Mesodermal cell (in vitro differentiated cells): ENCODE measurements around the gene ADGRG3.

Experiments
- H3K27ac ChIP-seq: 2 replicates; pipeline ENCODE4 v1.7.0; 2013; ENCODE audit warnings: mild to moderate bottlenecking, low read depth, low read length, moderate library complexity; ENCODE audit not compliant: severe bottlenecking
- H3K36me3 ChIP-seq: 2 replicates; pipeline ENCODE4 v1.7.1; 2013; ENCODE audit warnings: mild to moderate bottlenecking, low read length, moderate library complexity; ENCODE audit not compliant: control insufficient read depth, insufficient read depth
- H3K4me1 ChIP-seq: one replicate; pipeline ENCODE4 v1.7.1; 2013; ENCODE audit warnings: mild to moderate bottlenecking, low read length; ENCODE audit not compliant: insufficient read depth, control insufficient read depth, poor library complexity, severe bottlenecking
- H3K4me3 ChIP-seq: 2 replicates; pipeline ENCODE4 v1.7.0; 2013; ENCODE audit warnings: low read length, control low read depth, mild to moderate bottlenecking; ENCODE audit not compliant: insufficient read depth, poor library complexity, severe bottlenecking; ENCODE audit errors: extremely low read depth
- H3K9me3 ChIP-seq: 2 replicates; pipeline ENCODE4 v1.7.1; 2013; ENCODE audit warnings: mild to moderate bottlenecking, low read length, moderate library complexity; ENCODE audit not compliant: control insufficient read depth
- WGBS, 2 experiments: methylation state at CpG; one replicate each; pipeline ENCODE4 v1.1.5; 2013; ENCODE audit warnings: missing lambda C conversion rate in 2 of 2; ENCODE audit not compliant: insufficient coverage in 2 of 2; 5-methylcytosine and 5-hydroxymethylcytosine counted together

Gene ADGRG3

DNA sequence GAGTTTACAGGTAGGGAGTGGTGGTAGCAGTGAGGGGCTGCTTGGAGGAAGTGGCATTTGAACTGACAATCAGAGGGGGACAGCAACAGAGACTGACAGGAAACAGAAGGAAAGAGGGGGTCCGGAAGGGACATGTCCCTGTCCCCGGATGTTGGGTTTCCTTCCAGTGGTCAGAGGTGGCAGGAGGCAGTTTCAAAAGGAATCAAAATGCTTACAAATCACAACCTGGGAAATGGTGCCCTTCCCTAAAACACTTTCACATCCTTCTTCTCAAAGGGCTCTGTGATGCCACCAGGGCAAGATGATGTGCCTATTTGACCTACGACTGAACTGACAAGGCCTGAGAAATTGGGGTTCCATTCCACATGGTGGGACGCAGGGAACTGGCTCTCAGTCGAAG is 20.0 kb upstream of the ADGRG3 start:
- peaks cover 29% of the 10 kb centered on the region for H3K4me1 ChIP-seq
- no peaks in the 10 kb centered on the region for H3K36me3 ChIP-seq
- H3K4me3 ChIP-seq: no peak overlapping the region
- no peaks in the 10 kb centered on the region for H3K9me3 ChIP-seq
- no peak overlapping the region for H3K27ac ChIP-seq
- 85 to 98% methylated on average over 4 to 5 of the region's 5 CpGs for WGBS, 2 experiments

DNA sequence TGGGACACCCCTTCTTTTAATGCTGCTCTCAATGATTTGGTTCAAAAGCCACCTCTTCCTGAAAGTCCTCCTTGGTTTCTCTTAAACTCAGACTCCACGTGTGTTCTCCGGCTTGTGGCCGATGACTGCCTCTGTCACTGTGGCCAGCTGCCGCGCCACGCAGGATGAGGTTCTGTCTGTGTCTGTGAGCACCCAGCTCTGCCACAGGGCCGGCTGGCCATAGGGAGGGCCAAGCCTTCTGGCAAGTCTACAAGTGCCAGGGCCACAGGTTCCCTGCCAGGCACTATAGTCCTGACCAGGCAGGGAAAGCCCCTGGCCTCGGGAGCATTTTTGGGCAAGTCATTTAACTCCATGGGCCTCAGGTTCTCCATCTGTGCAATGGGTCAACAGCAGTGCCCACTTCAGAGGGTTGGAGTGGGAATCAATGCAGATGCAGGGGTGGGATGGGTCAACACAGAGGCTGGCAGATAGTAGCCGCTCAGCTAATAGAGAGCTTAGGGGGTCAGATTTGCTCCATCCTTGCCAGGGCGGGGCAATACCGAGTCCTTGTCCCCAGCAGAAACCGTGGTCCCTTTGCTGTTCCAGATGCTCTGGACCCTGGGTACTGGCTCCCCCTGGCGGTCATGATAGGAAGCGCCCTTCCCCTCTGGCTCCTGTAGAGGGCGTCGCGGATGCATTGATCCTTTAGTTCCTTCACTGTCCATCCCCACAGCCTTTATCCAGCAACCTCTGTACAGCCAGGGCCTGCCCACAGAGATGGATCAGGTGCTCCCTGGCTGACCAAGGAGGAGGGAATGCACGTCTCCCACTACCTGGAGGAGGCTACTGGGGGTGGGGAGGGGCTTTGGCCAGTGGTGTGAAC is 19.3 kb upstream of the ADGRG3 start:
- Histone ChIP-seq H3K9me3 (no peaks in the 10 kb centered on the region), H3K4me3 (no peak overlapping the region), H3K27ac (no peak overlapping the region), H3K36me3 (no peaks in the 10 kb centered on the region), H3K4me1 (peaks cover 29% of the 10 kb centered on the region)
- WGBS, 2 experiments: 44 to 47% methylated on average over 17 to 18 of the region's 18 CpGs

DNA sequence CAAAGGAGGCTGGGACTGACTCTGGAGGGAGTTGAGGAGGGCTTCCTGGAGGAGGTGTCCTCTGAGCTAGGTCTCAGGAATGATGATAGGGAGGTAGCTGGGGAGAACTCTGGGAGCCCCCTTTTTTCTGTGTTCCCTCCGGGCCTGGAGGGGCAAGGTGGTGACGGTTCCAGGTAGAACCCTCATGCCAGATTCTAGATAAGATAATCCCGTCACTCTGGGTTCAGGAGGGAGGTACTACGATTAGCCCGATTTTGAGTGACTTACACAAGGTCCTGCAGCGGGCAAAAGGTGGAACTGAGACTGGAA is 18.7 kb upstream of the ADGRG3 start:
- no peaks in the 10 kb centered on the region for H3K9me3 ChIP-seq
- WGBS, 2 experiments: 93 to 94% methylated on average over 6 of the region's 6 CpGs
- no peaks in the 10 kb centered on the region for H3K36me3 ChIP-seq
- peaks cover 29% of the 10 kb centered on the region for H3K4me1 ChIP-seq
- H3K4me3 ChIP-seq: no peak overlapping the region
- H3K27ac ChIP-seq: no peak overlapping the region

DNA sequence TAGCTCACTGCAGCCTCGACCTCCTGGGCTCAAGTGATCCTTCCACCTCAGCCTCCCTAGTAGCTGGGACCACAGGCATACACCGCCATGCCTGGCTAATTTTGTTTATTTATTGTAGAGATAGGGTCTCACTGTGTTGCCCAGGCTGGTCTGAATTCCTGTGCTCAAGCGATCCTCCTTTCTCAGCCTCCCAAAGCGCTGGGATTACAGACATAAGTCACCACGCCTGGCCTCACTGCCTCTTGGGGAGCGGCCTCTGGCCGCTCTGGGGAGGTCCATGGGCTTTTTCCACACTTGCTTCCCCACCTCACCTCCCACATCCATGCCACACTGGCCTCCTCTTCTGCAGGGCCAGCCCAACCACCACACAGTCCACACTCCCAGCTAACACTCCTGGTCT is 18.3 kb upstream of the ADGRG3 start:
- 93 to 96% methylated on average over 6 to 7 of the region's 7 CpGs for WGBS, 2 experiments

DNA sequence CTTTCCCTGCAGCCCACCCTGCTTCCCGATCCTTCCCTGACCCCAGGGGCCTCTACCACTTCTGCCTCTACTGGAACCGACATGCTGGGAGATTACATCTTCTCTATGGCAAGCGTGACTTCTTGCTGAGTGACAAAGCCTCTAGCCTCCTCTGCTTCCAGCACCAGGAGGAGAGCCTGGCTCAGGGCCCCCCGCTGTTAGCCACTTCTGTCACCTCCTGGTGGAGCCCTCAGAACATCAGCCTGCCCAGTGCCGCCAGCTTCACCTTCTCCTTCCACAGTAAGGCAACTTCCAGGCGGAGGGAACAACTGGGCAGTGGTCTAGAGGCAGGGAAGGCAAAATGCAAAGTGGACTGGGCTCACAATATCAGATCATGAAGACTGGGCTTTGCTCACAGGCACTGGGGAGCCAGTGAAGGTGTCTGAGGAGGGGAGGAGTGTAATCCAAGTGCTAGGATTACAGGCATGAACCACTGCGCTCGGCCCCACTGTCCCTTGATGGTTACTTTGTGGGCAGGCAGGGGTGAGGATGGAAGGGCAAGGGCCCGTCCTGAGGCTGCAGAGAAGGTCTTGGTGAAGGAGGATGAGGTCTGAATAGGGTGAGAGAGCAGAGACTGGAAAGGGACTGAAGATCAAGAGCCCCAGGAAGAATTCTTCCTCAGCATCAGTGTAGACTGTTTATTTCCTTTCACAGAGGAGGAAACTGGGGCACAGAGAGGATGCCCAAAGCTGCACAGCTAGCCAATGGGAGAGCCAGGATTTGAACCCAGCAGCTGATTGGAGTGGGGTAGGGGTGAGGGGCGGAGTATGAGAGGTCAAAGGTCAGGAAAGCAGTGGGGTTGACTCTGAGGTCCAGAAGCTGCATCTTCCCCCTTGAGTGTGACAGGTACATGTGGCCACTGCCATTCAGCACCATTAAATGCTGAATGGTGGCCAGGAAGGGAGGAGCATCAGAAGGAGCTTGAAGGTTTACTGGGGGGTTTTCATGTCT is 16.5 kb upstream of the ADGRG3 start:
- Histone ChIP-seq H3K4me1 (peaks cover 17% of the 10 kb centered on the region), H3K9me3 (no peaks in the 10 kb centered on the region), H3K4me3 (no peak overlapping the region), H3K36me3 (no peaks in the 10 kb centered on the region), H3K27ac (no peak overlapping the region)
- 88 to 89% methylated on average over 6 to 10 of the region's 10 CpGs for WGBS, 2 experiments

More for the DNA sequence above, 18.3 kb upstream of the ADGRG3 start:
- Histone ChIP-seq H3K27ac (no peak overlapping the region), H3K4me1 (peaks cover 29% of the 10 kb centered on the region), H3K9me3 (no peaks in the 10 kb centered on the region), H3K36me3 (no peaks in the 10 kb centered on the region), H3K4me3 (no peak overlapping the region)

DNA sequence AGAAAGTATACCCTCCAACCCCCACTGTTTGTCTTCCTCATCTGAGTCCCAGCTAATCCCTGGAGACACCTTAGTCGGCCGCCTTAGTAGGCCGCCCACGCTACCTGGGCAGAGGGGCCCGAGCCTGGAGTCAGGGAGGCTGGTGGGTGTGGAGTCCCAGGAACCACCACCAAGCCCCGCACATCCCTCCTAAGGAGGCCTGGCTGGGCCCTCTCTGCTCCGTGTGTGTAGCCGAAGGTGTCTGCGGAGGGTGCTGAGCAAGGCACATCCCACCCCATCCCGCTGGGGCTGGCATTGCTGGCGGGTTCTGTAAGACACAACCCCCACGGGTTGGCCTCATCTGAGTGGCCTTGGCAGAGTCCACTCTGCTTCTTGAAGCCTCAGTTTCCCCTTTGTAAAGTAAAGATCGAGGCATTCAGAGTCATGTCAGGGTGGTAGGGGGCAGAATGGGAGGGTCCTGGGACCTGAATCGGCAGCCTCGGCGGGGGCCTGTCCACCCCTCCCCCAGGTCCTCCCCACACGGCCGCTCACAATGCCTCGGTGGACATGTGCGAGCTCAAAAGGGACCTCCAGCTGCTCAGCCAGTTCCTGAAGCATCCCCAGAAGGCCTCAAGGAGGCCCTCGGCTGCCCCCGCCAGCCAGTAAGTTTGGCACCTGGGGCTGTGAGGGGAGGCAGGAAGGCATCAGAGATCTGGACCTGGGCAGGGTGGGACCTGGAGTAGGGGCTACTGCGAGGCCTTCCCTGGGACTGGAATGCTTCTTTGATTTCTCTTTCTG is 15.2 kb upstream of the ADGRG3 start:
- WGBS, 2 experiments: 97% methylated on average over 11 to 18 of the region's 23 CpGs
- Histone ChIP-seq H3K9me3 (no peaks in the 10 kb centered on the region), H3K36me3 (no peaks in the 10 kb centered on the region), H3K4me3 (no peak overlapping the region), H3K4me1 (peaks cover 9% of the 10 kb centered on the region), H3K27ac (no peak overlapping the region)

DNA sequence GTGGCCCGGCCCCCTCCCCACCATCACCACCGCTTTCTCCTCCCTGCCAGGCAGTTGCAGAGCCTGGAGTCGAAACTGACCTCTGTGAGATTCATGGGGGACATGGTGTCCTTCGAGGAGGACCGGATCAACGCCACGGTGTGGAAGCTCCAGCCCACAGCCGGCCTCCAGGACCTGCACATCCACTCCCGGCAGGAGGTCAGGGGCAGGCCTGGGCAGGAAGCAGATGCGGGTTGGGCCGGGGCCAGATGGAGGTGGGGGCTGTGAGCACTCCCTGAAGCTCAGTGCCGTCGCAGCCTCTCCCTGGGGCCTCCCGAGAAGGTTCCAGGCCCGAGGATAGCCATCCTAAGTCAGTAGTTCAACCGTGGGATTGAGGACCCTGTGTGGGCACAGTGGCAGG is 14.2 kb upstream of the ADGRG3 start:
- Histone ChIP-seq H3K4me1 (peaks cover 9% of the 10 kb centered on the region), H3K27ac (no peak overlapping the region), H3K36me3 (no peaks in the 10 kb centered on the region), H3K9me3 (no peaks in the 10 kb centered on the region), H3K4me3 (no peak overlapping the region)
- WGBS, 2 experiments: 88 to 89% methylated on average over 5 to 14 of the region's 16 CpGs

DNA sequence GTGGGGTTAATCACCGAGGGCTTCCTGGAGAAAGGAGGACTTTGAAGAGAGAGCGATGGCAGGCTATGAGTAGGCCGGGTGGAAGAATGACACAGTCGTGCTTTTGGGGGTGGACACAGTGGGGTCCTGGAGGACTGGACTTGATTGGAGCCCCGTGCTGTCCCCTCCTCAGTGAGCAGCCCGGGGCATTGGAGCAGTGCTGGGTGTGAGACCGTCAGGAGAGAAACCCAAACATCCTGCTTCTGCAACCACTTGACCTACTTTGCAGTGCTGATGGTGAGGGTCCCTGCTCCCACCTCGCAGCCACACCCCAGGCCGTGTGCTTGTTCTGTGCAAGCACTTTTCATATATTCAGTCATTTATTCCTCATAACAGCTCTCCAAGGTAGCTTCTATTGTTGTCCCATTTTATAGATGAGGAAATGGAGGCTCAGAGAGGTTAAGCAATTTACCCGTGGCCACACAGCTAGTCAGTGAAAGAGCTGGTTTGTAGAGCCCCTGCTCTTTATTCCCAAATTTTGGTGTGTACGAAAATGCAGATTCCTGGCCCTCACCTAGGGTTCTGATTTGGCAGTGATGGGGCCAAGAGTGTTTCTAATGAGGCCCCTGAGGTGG is 11.7 kb upstream of the ADGRG3 start:
- Histone ChIP-seq H3K4me1 (peaks cover 9% of the 10 kb centered on the region), H3K9me3 (no peaks in the 10 kb centered on the region), H3K27ac (no peak overlapping the region), H3K4me3 (no peak overlapping the region), H3K36me3 (no peaks in the 10 kb centered on the region)
- WGBS, 2 experiments: 90 to 93% methylated on average over 8 to 10 of the region's 11 CpGs

DNA sequence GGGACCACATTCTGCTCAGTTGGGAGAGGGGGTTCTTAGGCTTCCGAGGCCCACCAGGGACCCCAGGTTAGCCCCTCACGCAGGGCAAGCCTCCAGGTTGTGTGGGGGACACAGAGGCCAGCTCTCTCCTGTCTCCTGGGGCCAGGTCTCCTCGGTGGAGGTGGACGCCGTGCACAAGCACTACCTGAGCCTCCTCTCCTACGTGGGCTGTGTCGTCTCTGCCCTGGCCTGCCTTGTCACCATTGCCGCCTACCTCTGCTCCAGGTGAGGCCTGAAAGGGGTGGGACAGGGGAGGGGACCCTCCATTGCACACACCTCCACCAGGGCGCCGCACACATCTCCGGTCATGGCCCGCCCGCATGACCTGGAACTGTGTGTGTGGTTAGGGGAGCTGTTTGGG is 10.9 kb upstream of the ADGRG3 start:
- H3K4me3 ChIP-seq: no peak overlapping the region
- H3K27ac ChIP-seq: no peak overlapping the region
- H3K9me3 ChIP-seq: no peaks in the 10 kb centered on the region
- WGBS, 2 experiments: 100% methylated on average over 1 to 2 of the region's 13 CpGs
- no peaks in the 10 kb centered on the region for H3K36me3 ChIP-seq
- H3K4me1 ChIP-seq: peaks cover 9% of the 10 kb centered on the region
